ENCODE data around the gene CHMP5.

Gene CHMP5

DNA sequence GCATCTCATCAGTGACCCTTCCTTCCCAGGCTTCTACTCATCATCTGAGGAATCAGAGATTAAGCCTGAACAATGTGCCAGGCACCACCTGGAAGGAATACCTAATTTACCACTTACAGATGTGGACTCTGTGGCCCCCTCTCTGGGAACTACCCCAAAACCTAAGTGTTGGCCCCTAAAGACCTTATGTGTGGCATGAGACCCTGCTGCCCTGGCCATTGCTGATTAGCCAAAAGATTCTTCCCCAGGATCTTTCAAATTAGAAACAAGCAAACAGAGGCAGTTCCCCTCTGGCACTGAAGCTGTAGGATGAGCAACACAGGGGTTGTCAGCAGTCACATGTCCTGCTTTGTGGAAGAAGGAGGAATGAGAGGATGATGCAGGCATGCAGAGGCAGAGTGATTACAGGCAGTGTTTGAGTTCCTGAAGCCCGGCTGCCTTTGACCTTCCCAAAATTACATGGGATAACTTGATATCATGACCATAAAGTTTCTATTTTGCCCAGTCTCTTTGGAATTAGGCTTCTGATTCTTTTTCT is 14.3 kb upstream of the CHMP5 start:
- H3K4me3 ChIP-seq (replicated peaks; ENCODE audit: low read depth, low read length): no peak overlapping the region
- TF ChIP-seq, protein P1, sequence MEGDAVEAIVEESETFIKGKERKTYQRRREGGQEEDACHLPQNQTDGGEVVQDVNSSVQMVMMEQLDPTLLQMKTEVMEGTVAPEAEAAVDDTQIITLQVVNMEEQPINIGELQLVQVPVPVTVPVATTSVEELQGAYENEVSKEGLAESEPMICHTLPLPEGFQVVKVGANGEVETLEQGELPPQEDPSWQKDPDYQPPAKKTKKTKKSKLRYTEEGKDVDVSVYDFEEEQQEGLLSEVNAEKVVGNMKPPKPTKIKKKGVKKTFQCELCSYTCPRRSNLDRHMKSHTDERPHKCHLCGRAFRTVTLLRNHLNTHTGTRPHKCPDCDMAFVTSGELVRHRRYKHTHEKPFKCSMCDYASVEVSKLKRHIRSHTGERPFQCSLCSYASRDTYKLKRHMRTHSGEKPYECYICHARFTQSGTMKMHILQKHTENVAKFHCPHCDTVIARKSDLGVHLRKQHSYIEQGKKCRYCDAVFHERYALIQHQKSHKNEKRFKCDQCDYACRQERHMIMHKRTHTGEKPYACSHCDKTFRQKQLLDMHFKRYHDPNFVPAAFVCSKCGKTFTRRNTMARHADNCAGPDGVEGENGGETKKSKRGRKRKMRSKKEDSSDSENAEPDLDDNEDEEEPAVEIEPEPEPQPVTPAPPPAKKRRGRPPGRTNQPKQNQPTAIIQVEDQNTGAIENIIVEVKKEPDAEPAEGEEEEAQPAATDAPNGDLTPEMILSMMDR (IDR thresholded peaks at IDR 0.05; ENCODE audit: insufficient read depth, low read length, poor library complexity, severe bottlenecking): no peak
- no peak for DNase-seq (ENCODE audit: extremely low read depth, insufficient read length)
- peaks cover 16% of the 10 kb centered on the region for H3K36me3 ChIP-seq (ENCODE audit: control insufficient read depth, insufficient read depth, low read length)
- H3K27me3 ChIP-seq (replicated peaks; ENCODE audit: control insufficient read depth, insufficient read depth, low read length): no peaks in the 10 kb centered on the region

DNA sequence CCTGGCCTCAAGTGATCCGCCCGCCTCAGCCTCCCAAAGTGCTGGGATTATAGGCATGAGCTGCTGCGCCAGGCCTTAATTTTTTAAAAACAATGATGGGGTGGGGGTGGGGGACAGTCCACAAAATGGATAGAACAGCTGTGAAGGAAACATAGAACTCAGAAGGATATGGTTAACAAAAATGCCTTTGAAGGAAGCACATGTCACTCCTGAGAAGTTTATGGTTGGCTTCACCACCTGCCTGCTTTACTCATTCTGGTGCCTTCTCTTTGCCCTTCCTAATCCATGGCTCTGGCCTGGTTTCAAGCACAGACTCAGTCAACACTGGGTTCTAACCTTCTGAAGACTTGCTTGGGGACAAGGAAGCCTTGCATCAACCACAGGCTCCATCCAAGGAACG is 10.6 kb upstream of the CHMP5 start:
- no peak overlapping the region for H3K4me3 ChIP-seq (replicated peaks; ENCODE audit: low read depth, low read length)
- H3K36me3 ChIP-seq (ENCODE audit: control insufficient read depth, insufficient read depth, low read length): peaks cover 27% of the 10 kb centered on the region
- DNase-seq (ENCODE audit: extremely low read depth, insufficient read length): no peak
- TF ChIP-seq, protein P1 (IDR thresholded peaks at IDR 0.05; ENCODE audit: insufficient read depth, low read length, poor library complexity, severe bottlenecking): no peak
- H3K27me3 ChIP-seq (replicated peaks; ENCODE audit: control insufficient read depth, insufficient read depth, low read length): no peaks in the 10 kb centered on the region

DNA sequence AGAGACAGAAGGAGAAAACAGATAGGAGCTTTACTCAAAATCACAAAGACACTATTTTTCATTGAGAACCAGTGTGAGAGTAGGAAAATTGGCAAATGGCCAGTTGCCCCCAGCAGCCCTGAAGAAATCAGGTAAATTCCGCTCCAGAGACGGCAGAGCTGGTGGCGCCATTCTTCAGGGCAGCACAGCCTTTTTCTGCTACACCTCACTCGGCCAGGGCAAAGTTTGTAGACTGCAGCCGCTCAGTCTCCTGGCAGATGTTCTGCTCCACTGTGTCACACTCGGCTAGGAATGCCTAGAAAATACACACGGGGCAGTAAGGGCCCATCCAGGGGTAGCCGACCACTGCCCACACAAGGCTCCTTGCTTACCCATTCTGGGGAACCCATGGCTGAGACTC is 9.8 kb upstream of the CHMP5 start:
- TF ChIP-seq, protein P1 (IDR thresholded peaks at IDR 0.05; ENCODE audit: insufficient read depth, low read length, poor library complexity, severe bottlenecking): no peak
- Histone ChIP-seq H3K36me3 (ENCODE audit: control insufficient read depth, insufficient read depth, low read length) (peaks cover 28% of the 10 kb centered on the region), H3K27me3 (replicated peaks; ENCODE audit: control insufficient read depth, insufficient read depth, low read length) (no peaks in the 10 kb centered on the region), H3K4me3 (replicated peaks; ENCODE audit: low read depth, low read length) (no peak overlapping the region)
- no peak for DNase-seq (ENCODE audit: extremely low read depth, insufficient read length)

DNA sequence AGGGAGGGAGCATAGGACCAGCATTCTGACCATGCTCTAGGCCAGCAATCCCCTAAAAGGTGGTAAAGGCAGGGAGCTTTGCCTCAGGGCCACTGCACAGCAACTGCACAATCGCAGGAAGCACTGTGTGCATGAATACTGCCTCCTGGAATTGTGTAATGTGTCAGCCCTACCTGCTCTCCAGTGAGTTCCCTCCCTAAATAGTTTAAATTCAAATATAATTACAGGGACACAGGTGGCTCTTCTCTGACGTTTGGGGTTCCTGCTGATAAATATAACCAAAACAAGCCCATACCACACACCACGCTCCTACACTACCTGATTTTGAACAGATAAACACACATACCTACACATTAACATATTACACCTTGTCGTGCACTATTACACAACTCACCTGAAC is 9.4 kb upstream of the CHMP5 start:
- no peak for DNase-seq (ENCODE audit: extremely low read depth, insufficient read length)
- H3K36me3 ChIP-seq (ENCODE audit: control insufficient read depth, insufficient read depth, low read length): peaks cover 30% of the 10 kb centered on the region
- no peak overlapping the region for H3K4me3 ChIP-seq (replicated peaks; ENCODE audit: low read depth, low read length)
- H3K27me3 ChIP-seq (replicated peaks; ENCODE audit: control insufficient read depth, insufficient read depth, low read length): no peaks in the 10 kb centered on the region
- TF ChIP-seq, protein P1 (IDR thresholded peaks at IDR 0.05; ENCODE audit: insufficient read depth, low read length, poor library complexity, severe bottlenecking): no peak

DNA sequence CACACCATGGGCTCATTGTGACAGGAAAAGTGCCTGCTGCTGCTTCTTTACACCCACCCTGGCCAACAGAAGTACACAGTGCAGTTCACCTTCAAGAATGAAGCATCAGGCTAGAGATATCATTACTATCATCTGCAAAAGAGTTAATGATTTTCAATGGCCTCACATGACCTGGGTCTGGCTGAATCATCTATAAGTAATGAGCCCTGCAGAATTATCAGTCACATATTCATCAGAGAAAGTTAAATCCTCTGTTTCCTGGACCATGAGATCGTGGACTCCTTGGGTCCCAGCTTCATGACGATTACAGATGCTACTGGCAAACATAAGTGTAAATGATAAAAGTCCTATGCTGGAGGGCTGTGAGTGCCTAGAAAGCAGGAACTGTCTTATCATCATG is 8.6 kb upstream of the CHMP5 start:
- Histone ChIP-seq H3K27me3 (replicated peaks; ENCODE audit: control insufficient read depth, insufficient read depth, low read length) (no peaks in the 10 kb centered on the region), H3K4me3 (replicated peaks; ENCODE audit: low read depth, low read length) (no peak overlapping the region), H3K36me3 (ENCODE audit: control insufficient read depth, insufficient read depth, low read length) (peaks cover 28% of the 10 kb centered on the region)
- DNase-seq (ENCODE audit: extremely low read depth, insufficient read length): no peak
- TF ChIP-seq, protein P1 (IDR thresholded peaks at IDR 0.05; ENCODE audit: insufficient read depth, low read length, poor library complexity, severe bottlenecking): no peak

DNA sequence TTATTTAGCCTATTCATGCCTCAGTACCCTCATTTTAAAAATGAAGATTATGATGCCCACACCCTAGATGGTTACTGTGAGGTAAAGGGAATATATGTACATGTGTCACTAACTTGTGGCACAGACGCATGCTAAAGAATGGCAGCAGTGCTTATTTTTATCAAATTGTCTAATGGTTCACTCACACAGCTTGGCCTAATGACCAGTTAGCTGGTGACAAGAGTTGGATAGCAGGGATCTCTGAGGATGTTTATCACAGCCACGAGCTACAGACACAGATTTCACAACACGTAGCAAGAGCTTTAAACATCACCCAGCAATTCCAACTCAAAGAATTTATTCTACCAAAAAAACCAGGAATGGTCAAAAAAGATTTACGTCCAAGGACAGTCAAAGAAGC is 7.6 kb upstream of the CHMP5 start:
- DNase-seq (ENCODE audit: extremely low read depth, insufficient read length): no peak
- no peaks in the 10 kb centered on the region for H3K27me3 ChIP-seq (replicated peaks; ENCODE audit: control insufficient read depth, insufficient read depth, low read length)
- TF ChIP-seq, protein P1 (IDR thresholded peaks at IDR 0.05; ENCODE audit: insufficient read depth, low read length, poor library complexity, severe bottlenecking): no peak
- H3K4me3 ChIP-seq (replicated peaks; ENCODE audit: low read depth, low read length): no peak overlapping the region
- H3K36me3 ChIP-seq (ENCODE audit: control insufficient read depth, insufficient read depth, low read length): peaks cover 28% of the 10 kb centered on the region

Measured in GM06990 (cell line).